HG02759 (cell line): Measurements from ENCODE around the gene GALNTL6.
A peak's percentile ranks its signal among the peaks of the same experiment; 100 is the strongest.

Source experiments
- ATAC-seq: cut with Tn5 transposase; IDR thresholded peaks from one replicate; pipeline ENCODE4 v1.9.1; 2021; ENCODE audit warnings: mild to moderate bottlenecking, moderate library complexity; ENCODE audit not compliant: unreplicated experiment

The GALNTL6 gene

GRCh38 chr4:171812665-171813525 lies at the start of gene GALNTL6:
TSS of gene GALNTL6 (plus strand) at chr4:171813404.
- ATAC-seq: peak; percentile 65

GRCh38 chr4:171765514-171765913 lies 47.7 kb upstream of the GALNTL6 start:
- ATAC-seq: no peak

GRCh38 chr4:171774642-171775190 lies 38.5 kb upstream of the GALNTL6 start:
- no peak for ATAC-seq

- no peak for ATAC-seq
Measured at GRCh38 chr4:171779301-171779700, 33.9 kb upstream of the GALNTL6 start.

GRCh38 chr4:171785388-171785787 lies 27.8 kb upstream of the GALNTL6 start:
- ATAC-seq: no peak

GRCh38 chr4:171793723-171794122 lies 19.5 kb upstream of the GALNTL6 start:
- no peak for ATAC-seq

- ATAC-seq: no peak
Measured at GRCh38 chr4:171794528-171794927, 18.7 kb upstream of the GALNTL6 start.

GRCh38 chr4:171809854-171810253 lies 3.4 kb upstream of the GALNTL6 start:
- no peak for ATAC-seq

- ATAC-seq: no peak
Measured at GRCh38 chr4:171812333-171812664, 905 bp upstream of the GALNTL6 start.

- peak; percentile 29 for ATAC-seq
Measured at GRCh38 chr4:171813526-171814250, 484 bp downstream of the GALNTL6 start.

- ATAC-seq: no peak
Measured at GRCh38 chr4:171814545-171814944, 1.3 kb downstream of the GALNTL6 start.

GRCh38 chr4:171817026-171817425 lies 3.8 kb downstream of the GALNTL6 start:
- peak; percentile 38 for ATAC-seq

- ATAC-seq: no peak
Measured at GRCh38 chr4:171834640-171835039, 21.4 kb downstream of the GALNTL6 start.

- no peak for ATAC-seq
Measured at GRCh38 chr4:171843456-171843855, 30.3 kb downstream of the GALNTL6 start.

- peak; percentile 83 for ATAC-seq
Measured at GRCh38 chr4:171846232-171846631, 33.0 kb downstream of the GALNTL6 start.

- ATAC-seq: no peak
Measured at GRCh38 chr4:171846893-171847292, 33.7 kb downstream of the GALNTL6 start.

- ATAC-seq: no peak
Measured at GRCh38 chr4:171847751-171848150, 34.5 kb downstream of the GALNTL6 start.

GRCh38 chr4:171849686-171850222 lies 36.5 kb downstream of the GALNTL6 start:
- no peak for ATAC-seq

GRCh38 chr4:171851295-171851694 lies 38.1 kb downstream of the GALNTL6 start:
- no peak for ATAC-seq

GRCh38 chr4:171857302-171858012 lies 44.3 kb downstream of the GALNTL6 start:
- no peak for ATAC-seq

- no peak for ATAC-seq
Measured at GRCh38 chr4:171875291-171875690, 62.1 kb downstream of the GALNTL6 start.
